ENCODE measurements around the gene ANO1. TPM values are rescaled to one million over a fixed set of nuclear protein-coding genes. Genes with fewer than 3 reads are reported as not detected.

The ANO1 gene
- total RNA-seq, 6 experiments from 2014 or later, result not detected

- no peaks in the 10 kb centered on the region for H3K9me3 Mint-ChIP-seq
- DNase-seq, result no peak
- TF ChIP-seq CTCF (IDR thresholded peaks at IDR 0.05), result no peak
These were observed 21.6 kb downstream of the ANO1 start for GRCh38 chr11:70099578-70100279.

GRCh38 chr11:70100280-70100603, 22.1 kb downstream of the ANO1 start:
- no peak for DNase-seq
- no peak for TF ChIP-seq CTCF (IDR thresholded peaks at IDR 0.05)
- Mint-ChIP-seq H3K4me1 (ENCODE audit: low read depth) (peaks cover 15% of the 10 kb centered on the region), H3K27ac (no peak overlapping the region), H3K9me3 (no peaks in the 10 kb centered on the region), H3K27me3 (ENCODE audit: insufficient read depth) (peaks cover 59% of the 10 kb centered on the region), H3K4me3 (no peak overlapping the region), H3K36me3 (ENCODE audit: low read depth) (no peaks in the 10 kb centered on the region)

More at GRCh38 chr11:70099578-70100279, 21.6 kb downstream of the ANO1 start:
- Mint-ChIP-seq H3K4me1 (ENCODE audit: low read depth) (peaks cover 15% of the 10 kb centered on the region), H3K27me3 (ENCODE audit: insufficient read depth) (peaks cover 55% of the 10 kb centered on the region), H3K4me3 (no peak overlapping the region), H3K36me3 (ENCODE audit: low read depth) (no peaks in the 10 kb centered on the region), H3K27ac (no peak overlapping the region; the same call in 1 of the 2 replicates)

- Mint-ChIP-seq H3K27ac (no peak overlapping the region), H3K27me3 (ENCODE audit: insufficient read depth) (peaks cover 59% of the 10 kb centered on the region), H3K9me3 (no peaks in the 10 kb centered on the region), H3K36me3 (ENCODE audit: low read depth) (no peaks in the 10 kb centered on the region), H3K4me3 (no peak overlapping the region), H3K4me1 (ENCODE audit: low read depth) (peaks cover 12% of the 10 kb centered on the region)
- no peak for DNase-seq
- TF ChIP-seq CTCF (IDR thresholded peaks at IDR 0.05), result no peak
These were observed 22.7 kb downstream of the ANO1 start for GRCh38 chr11:70100791-70101190.

GRCh38 chr11:70103256-70103975, 25.3 kb downstream of the ANO1 start:
- H3K4me1 Mint-ChIP-seq (ENCODE audit: low read depth), result peaks cover 5% of the 10 kb centered on the region; the same call in 1 of the 2 replicates
- H3K4me3 Mint-ChIP-seq, result no peak overlapping the region
- H3K27ac Mint-ChIP-seq, result no peak overlapping the region
- H3K9me3 Mint-ChIP-seq, result no peaks in the 10 kb centered on the region
- H3K27me3 Mint-ChIP-seq (ENCODE audit: insufficient read depth), result peaks cover 61% of the 10 kb centered on the region
- no peak for TF ChIP-seq CTCF (IDR thresholded peaks at IDR 0.05)
- no peaks in the 10 kb centered on the region for H3K36me3 Mint-ChIP-seq (ENCODE audit: low read depth)
- DNase-seq, result no peak

GRCh38 chr11:70104419-70104818, 26.3 kb downstream of the ANO1 start:
- TF ChIP-seq CTCF (IDR thresholded peaks at IDR 0.05), result no peak
- H3K27me3 Mint-ChIP-seq (ENCODE audit: insufficient read depth), result peaks cover 63% of the 10 kb centered on the region
- no peaks in the 10 kb centered on the region for H3K36me3 Mint-ChIP-seq (ENCODE audit: low read depth)
- H3K4me1 Mint-ChIP-seq (ENCODE audit: low read depth), result peaks cover 13% of the 10 kb centered on the region; the same call in 1 of the 2 replicates
- no peak for DNase-seq
- H3K27ac Mint-ChIP-seq, result no peak overlapping the region
- H3K9me3 Mint-ChIP-seq, result no peaks in the 10 kb centered on the region
- no peak overlapping the region for H3K4me3 Mint-ChIP-seq

Measured in HFFc6 (cell line).